ENCODE results near the gene WNT4.
A peak's percentile ranks its signal among the peaks of the same experiment; 100 is the strongest.

The WNT4 gene

GRCh38 chr1:22163137-22163536 lies 20.2 kb upstream of the WNT4 start:
- DNase-seq = no peak

DNA sequence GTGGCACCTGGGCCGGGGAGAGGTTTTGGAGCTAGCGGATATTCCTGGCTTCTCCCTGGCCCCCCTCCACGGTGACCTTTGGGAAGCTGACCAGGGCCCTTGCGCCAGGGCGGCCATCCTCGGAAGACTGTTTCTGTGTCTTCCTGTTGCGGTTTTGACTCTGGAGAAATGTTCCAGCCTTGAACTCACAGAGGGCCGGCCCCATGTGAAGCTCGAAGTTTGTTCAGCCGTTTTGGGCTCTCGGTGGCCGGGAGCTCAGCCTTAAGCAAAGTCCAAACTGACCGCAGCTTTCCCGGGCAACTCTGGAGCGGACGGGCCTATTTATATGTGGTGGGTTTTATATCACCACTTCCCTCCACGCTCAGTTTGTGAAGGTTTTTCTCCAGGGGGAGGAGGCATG lies 17.0 kb upstream of the WNT4 start:
- no peak for DNase-seq

GRCh38 chr1:22158654-22159053 lies 15.8 kb upstream of the WNT4 start:
- DNase-seq = no peak

- no peak for DNase-seq
Observed at GRCh38 chr1:22157359-22157966, 14.6 kb upstream of the WNT4 start.

- no peak for DNase-seq
Observed at GRCh38 chr1:22155517-22155916, 12.6 kb upstream of the WNT4 start.

DNA sequence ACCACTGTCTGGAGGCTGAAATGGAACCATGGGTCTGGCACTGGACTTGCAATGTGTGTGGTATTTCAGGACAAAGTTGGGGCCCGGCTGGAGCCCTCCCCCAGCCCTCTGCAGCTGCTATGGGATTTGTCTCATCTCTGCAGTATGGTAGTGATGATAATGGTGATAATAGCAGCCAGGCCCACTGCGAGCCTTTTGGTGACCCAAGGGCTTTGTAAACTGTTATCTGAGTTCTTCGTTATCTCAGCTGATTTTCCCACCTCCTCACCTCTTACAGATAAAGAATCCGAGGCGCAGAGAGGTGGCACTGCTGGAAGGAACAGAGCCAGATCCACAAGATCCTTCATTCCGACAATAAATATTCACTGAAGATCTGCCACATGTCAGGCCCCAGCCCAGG lies 11.7 kb upstream of the WNT4 start:
- no peak for DNase-seq

GRCh38 chr1:22153660-22154437 lies 11.0 kb upstream of the WNT4 start:
- no peak for DNase-seq

DNA sequence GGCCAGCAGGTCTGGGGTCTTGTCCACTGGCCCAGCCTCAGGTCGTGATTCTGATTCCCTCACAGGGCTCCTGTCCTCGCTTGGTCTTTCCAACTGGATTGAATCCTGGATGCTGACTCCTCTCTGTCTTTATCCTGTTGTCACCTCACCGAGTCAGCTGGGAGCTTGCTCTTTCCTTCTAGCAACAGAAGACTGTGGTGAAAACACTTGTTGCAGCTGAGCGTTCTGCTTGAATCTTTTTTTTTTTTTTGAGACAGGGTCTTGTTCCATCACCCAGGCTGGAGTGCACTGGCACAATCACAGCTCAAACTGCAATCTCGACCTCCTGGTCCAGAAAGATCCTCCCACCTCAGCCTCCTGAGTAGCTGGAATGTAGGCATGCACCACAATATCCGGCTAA lies 8.0 kb upstream of the WNT4 start:
- no peak for DNase-seq

DNA sequence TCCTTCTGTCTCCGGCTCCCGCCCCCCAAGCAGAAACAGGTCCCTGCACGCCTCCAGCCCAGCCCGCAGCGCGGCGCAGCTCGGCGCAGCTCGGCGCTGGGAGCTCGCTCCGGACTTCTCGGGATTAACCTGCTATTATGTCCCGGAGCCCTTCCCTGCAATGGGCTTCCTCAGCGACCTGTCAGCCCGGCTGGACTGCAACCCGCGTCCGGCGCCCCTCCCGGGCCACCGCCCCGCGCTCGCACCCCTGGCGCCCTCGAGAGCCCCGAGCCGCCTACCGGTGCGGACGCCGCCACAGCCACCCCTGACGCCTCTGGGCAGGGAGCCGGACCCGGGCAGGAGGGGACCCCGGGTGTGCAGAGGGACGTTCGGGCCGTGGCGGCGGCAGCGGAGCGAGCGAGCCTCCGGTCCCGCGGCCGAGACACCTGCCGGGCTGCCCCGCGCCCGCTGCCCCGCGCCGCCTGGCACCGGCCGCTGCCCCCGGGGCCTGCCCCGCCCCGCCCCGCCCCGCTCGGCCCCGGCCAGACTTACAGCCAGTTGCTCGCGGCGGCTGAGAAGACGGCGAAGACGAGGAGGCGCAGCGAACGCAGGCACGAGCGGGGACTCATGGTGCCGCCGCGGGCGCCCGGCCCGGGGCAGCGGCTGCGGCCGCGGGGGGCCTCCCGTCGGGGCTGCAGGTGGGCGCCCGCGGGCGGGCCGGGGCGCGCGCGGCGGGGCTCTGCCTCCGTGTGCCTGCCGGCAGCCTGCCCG lies 407 bp downstream of the WNT4 start:
- no peak for DNase-seq

GRCh38 chr1:22141554-22142314 lies 1.2 kb downstream of the WNT4 start:
- DNase-seq = no peak

DNA sequence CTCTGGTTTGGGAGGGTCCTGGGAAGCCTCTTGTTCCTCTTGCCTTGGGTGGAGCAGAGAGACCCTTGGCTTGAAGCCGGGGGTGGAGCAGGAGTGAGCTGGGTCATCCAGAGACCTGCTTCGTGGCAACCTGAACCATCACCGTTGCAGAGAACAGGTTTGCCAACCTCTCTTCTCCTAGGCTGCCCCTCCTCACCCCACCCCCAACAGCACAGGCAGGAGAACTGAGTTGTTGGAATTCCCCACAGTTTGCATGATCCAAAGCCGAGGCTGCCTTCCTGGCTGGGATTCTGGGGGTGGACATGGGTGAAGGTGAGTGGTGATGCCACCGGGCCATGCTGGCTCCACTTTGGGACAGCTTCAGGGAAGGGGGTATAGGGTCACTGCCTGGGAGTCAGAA lies 2.2 kb downstream of the WNT4 start:
- no peak for DNase-seq

DNA sequence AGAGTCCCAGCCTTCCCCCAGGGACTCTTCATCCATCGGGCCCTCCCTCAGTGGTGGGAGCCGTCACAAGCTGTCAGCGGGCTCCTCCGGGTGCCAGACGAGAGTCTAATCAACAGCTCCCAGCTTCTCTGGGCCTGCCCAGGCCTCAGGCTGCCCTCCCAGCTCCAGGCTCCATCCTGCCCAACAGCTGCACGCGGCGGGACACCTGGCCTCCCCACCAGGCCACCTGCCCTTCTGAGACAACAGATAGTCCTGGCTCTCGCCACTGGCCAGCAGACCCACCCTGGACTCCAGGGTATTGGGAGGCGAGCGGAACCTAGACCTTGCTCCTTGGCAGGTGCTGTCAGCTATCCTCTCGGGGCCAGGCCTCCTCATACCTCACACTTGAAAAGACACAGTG lies 3.1 kb downstream of the WNT4 start:
- DNase-seq = no peak

GRCh38 chr1:22139066-22139594 lies 3.8 kb downstream of the WNT4 start:
- no peak for DNase-seq

DNA sequence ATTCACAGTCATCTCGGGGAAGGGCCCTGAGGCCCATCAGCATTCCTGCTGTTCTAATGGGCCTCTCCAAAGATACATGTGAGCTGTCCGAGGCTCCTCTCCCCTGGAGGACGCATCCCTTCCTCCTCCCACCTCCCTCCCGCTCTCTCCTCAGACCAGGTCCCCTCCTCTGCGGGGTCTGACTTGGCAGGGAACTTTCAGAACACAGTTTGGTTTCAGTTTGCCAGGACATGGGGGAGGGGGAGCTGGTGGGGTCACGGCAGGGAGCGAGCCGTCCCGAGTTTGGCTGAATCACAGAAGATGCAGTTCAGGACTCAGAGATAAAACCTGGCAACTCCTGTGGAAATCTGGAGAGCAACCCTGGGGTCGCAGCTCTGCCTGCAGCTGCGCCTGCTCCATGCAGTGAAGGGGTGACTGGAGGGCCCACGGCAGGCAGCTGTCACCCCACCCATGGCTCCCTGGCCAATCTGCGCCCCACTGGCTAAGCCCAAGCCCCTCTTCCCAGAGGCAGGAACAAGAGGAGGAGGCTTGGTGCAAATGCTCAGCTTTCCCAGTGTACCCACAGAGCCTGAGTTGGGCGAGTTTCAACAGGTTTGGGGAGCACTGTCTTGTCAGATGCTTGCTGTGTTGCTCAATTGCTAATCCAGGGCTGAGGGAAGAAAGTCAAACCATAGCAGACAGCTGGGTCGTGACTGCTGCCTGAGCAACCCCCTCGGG lies 5.7 kb downstream of the WNT4 start:
- DNase-seq = no peak

DNA sequence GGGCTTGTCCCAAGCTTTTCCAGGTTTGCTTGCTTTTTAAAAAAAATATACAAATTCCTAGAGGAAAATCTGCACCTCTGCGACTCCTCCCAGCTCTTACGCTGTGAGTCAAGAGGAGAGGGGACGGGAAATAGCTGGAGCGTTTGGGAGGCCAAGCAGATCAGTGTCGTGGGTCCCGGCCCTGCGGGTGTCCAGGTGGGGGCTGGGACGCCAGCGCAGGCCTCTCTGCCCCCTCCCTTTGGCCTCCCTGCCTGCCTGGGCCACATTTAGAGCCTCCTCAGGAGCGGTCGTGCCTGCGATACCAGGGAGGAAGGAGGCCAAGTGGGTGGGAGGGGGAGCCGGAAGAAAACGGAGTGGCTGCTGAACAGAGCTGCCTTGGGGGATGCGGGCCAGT lies 9.0 kb downstream of the WNT4 start:
- DNase-seq = no peak

DNA sequence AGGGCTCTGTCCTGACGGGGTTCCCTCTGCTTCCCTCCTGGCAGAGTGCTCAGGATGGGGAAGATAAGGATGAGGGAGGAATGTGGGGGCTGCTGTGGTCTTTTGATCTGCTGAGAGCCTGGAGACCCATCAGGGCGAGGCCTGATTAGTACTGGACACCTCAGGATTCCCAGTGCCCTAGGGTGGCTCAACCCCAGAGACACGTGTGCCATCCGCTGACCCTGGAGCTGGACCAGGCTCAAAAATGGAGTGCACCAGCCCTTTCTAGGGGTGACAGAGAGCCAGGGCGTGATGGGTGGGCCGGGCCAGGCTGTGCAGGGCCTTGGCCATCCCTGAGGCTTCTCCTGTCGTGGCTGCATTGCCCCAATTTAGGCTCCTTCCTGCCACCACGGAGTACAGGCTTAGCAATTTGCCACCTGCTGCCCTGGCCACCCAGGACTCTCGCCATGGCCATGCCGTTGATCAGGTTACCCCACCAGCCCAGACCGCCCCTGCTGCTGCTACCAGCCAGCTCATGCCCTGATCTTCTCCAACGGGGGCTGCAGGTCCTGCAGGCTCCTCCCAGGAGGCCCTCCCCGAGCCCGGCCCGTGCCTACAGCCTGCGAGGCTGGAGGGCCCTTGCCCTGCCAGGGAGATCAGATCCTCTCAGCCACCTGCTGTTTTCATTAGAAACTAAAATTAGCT lies 9.5 kb downstream of the WNT4 start:
- peak; percentile 49 for DNase-seq

GRCh38 chr1:22132517-22133235 lies 10.2 kb downstream of the WNT4 start:
- no peak for DNase-seq

GRCh38 chr1:22131875-22132486 lies 10.9 kb downstream of the WNT4 start:
- DNase-seq = no peak

DNA sequence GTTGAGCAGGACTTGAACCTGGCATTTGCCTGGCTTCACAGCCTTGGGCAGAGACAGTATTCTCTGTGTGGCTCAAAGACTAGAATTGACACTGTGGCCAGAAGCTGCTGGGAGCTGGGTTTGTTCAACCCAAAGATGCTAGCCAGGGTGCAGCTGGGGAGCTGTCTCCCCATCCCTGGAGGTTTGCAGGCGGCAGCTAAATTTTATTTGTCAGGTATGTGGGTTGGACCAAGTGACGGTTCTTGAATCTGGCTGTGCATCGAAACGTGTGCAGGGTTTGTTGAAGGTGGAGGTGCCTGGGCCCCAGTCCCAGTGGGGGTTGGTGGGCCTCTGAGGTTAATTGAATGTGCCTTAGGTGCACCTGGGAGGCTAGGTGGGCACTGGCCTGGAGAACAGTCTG lies 11.8 kb downstream of the WNT4 start:
- no peak for DNase-seq

GRCh38 chr1:22129501-22130117 lies 13.3 kb downstream of the WNT4 start:
- no peak for DNase-seq

Data from NCI-H524 treated with DMSO at 0.1 percent for 48 hours (cell line).